NCI-H524 treated with DMSO at 0.1 percent for 48 hours (cell line): Measurements from ENCODE around the gene DLX4.

Experiments
- DNase-seq: peaks from one replicate; lab custom pipeline; 2025; lab: John Stamatoyannopoulos, UW

Gene DLX4

GRCh38 chr17:50014471-50015088 lies 45.6 kb downstream of the DLX4 start:
- DNase-seq = no peak

GRCh38 chr17:50015146-50015545 lies 46.2 kb downstream of the DLX4 start:
- no peak for DNase-seq

DNA sequence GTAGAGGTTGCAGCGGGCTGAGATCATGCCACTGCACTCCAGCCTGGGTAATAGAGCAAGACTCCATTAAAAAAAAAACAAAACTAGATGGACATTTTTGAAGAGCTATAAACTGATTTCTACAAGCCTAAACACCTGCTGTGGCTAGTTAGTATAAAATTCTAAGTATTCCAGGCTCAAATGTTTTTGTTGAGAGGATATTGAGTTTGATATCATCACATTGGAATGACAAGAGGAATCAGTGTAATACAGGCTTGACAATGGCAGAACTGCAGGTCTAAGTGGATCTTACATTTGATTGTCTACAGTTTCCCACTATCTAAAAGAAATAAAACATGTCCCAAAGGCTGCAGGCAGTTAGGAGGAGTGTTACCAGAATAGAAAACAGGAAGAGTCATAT lies 49.9 kb downstream of the DLX4 start:
- no peak for DNase-seq

DNA sequence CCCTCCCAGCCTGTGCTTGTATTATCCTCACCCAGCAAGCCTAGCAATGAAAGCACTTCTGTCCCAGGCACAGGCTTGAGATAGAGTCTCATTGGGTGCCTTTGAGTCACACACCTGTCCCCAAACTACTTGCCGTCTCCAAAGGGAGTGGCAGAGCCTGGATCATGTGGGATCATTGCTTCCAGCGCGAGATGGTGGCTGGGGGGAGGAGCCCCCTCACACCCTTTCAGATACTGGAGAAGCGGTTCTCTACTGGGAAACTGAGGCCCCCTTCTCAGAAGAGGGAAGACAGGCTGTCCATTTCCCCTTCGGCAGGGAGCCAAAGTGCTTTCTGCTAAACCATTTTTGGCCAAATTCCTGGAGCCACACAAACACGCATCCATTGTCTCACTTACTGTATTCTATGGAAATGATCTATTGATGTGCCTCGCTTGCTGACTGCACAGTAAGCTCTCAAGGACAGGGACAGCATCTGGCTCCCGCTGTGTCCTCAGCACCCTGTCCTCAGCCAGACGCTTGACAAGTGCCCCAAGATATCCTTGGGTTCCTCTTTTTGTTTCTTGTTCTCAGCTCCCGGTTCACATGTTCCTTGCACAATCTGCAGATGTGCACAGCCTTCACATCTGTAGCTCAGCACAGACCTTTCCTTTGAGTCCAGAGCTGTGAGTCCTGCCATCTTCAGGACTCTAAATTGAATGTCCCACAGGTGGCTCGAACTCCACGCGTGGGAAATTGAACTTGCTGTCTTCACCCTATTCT lies 52.0 kb downstream of the DLX4 start:
- DNase-seq = no peak

DNA sequence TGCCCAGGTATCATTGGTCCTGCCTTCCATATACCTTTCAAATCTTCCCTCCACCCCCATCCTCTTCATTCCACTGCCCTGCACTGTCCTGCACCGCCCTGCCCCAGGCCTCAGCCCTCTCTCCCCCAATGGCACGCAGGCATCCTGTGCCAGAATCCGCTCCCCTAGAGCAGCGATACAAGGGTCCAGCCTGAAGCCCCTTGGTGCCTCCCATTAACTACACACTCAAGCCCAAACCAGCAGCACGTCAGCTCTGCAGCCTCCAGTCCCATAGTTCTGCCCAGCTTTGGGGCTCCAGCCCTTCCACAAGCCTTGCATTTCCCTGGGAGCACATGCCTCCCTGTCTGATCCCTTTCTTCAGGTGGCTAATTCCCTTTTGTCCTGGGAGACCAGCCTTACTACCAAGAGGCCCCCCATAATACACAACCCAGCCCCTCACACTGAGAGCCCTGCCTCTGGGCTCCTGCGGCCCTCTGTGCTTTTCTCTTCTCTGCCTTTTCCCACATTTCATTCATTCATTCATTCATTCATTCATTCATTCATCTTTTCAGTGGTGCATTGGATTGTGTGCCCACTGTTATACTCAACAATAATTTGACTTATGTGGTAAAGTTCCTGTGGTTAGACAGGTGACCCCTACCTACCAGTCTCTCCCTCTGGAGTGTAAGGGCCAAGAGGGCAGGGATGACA lies 52.8 kb downstream of the DLX4 start:
- no peak for DNase-seq

DNA sequence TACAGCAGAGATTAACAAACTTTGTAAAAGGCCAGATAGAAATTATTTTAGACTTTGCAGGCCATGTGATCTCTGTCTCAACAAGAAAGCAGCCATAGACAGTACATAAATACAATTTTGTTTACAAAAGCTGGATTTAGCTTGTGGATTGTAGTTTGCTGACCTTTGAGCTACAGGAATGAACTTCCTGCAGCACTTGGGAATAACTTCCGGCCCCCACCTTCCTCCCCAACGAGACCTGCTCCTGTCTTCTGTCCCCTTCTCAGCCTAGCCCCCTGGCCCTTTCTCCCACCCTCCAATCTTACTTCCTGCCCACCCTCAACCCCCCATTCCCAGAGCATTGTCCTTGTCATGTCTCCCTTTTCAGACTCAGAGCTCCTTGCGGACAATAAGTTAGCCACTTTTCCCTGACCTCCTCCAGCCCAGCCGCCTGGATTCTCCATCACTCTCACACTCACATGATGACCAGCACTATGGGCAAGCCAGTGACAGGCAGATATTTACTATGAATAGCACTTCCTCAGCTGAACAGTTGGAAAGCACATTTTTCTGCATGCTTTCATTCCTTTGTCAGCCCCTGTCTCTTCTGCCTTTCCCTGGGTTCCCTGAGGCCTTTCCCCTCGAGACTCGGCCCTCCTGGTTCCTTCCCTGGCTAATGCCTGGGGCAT lies 53.6 kb downstream of the DLX4 start:
- no peak for DNase-seq

- no peak for DNase-seq
Measured at GRCh38 chr17:50023520-50023919, 54.5 kb downstream of the DLX4 start.
